H1 (cell line): ENCODE measurements around the gene ARL2. TPM values are rescaled to one million over a fixed set of nuclear protein-coding genes. Genes with fewer than 3 reads are reported as not detected.

Source experiments
- CTCF ChIA-PET: fragments of 300-600 bp; sonication (Branson Sonifier 250); formaldehyde crosslinking; loops from one replicate; lab custom pipeline; 2021; ENCODE audit not compliant: partially characterized antibody; lab: Charles Lee
- POLR2A ChIA-PET: fragments of 300-600 bp; sonication (Branson Sonifier 250); formaldehyde crosslinking; loops from one replicate; lab custom pipeline; 2021; ENCODE audit warnings: inconsistent platforms; ENCODE audit not compliant: partially characterized antibody; lab: Charles Lee
- DNase-seq, 2 experiments: peaks; one replicate each; pipeline versions ENCODE4 v3.0.0 to v3.0.0-alpha.2; 2010 to 2022; ENCODE audit warnings: low spot score in 2 of 2, low read depth in 1 of 2, mixed read lengths in 1 of 2
- FAIRE-seq: peaks from 2 replicates; lab custom pipeline; 2011; peaks lifted over from hg19 to GRCh38; lab: Jason Lieb, UNC
- H2AFZ ChIP-seq: 2 replicates; pipeline ENCODE4 v1.8.1; 2012; ENCODE audit warnings: low read length, inconsistent platforms
- H2AK5ac ChIP-seq: 2 replicates; pipeline ENCODE4 v1.6.1; 2013; ENCODE audit warnings: low read depth, low read length
- H2BK120ac ChIP-seq: replicated peaks from 2 replicates; pipeline ENCODE3; 2013; ENCODE audit warnings: low read depth, low read length, inconsistent platforms
- H2BK12ac ChIP-seq: 2 replicates; pipeline ENCODE4 v1.6.1; 2013; ENCODE audit warnings: low read depth, low read length
- H2BK15ac ChIP-seq: 2 replicates; pipeline ENCODE4 v1.6.1; 2013; ENCODE audit warnings: low read length
- H2BK20ac ChIP-seq: 2 replicates; pipeline ENCODE4 v1.6.1; 2013; ENCODE audit warnings: low read length
- H2BK5ac ChIP-seq: 2 replicates; pipeline ENCODE4 v1.6.1; 2013; ENCODE audit warnings: low read depth, low read length
- H3K14ac ChIP-seq: 2 replicates; pipeline ENCODE4 v1.6.1; 2013; ENCODE audit warnings: inconsistent platforms; ENCODE audit not compliant: insufficient read length
- H3K18ac ChIP-seq: 2 replicates; pipeline ENCODE4 v1.6.1; 2013; ENCODE audit warnings: low read length; ENCODE audit errors: extremely low read depth
- H3K23ac ChIP-seq: 2 replicates; pipeline ENCODE4 v1.6.1; 2013; ENCODE audit warnings: inconsistent platforms; ENCODE audit not compliant: insufficient read length
- H3K23me2 ChIP-seq: 2 replicates; pipeline ENCODE4 v1.6.1; 2013; ENCODE audit warnings: low read depth, low read length
- H3K27ac ChIP-seq: 2 replicates; pipeline ENCODE4 v1.6.1; 2011; ENCODE audit warnings: low read depth, low read length, inconsistent platforms
- H3K27me3 ChIP-seq, 4 experiments: replicated peaks in 1 of 4; 1 replicate in 1 of 4; 2 replicates in 3 of 4; pipeline versions ENCODE4 v1.6.1 to v1.8.1; 2011 to 2013; ENCODE audit warnings: low read length in 3 of 4, mild to moderate bottlenecking in 3 of 4, inconsistent platforms in 2 of 4, mixed read lengths in 2 of 4, moderate library complexity in 1 of 4; ENCODE audit not compliant: control insufficient read depth in 3 of 4, insufficient read depth in 3 of 4; ENCODE audit errors: extremely low read depth in 1 of 4
- H3K36me3 ChIP-seq, 4 experiments: 2 replicates each; pipeline versions ENCODE4 v1.6.1 to v1.8.1; 2011 to 2013; ENCODE audit warnings: mild to moderate bottlenecking in 4 of 4, low read length in 3 of 4, moderate library complexity in 2 of 4, control low read depth in 1 of 4, inconsistent platforms in 1 of 4; ENCODE audit not compliant: insufficient read depth in 4 of 4, control insufficient read depth in 2 of 4
- H3K4ac ChIP-seq: replicated peaks from 2 replicates; pipeline ENCODE3; 2013; ENCODE audit warnings: low read length, low read depth, mixed read lengths, inconsistent platforms; ENCODE audit not compliant: insufficient read length
- H3K4me1 ChIP-seq, 4 experiments: replicated peaks in 1 of 4; 1 replicate in 1 of 4; 2 replicates in 3 of 4; pipeline versions ENCODE4 v1.6.1 to v1.8.1; 2011 to 2013; ENCODE audit warnings: low read length in 3 of 4, inconsistent platforms in 2 of 4, mixed read lengths in 1 of 4; ENCODE audit not compliant: insufficient read depth in 4 of 4, control insufficient read depth in 3 of 4
- H3K4me2 ChIP-seq, 2 experiments: 2 replicates each; pipeline versions ENCODE4 v1.6.1 to v1.8.1; 2011 to 2013; ENCODE audit warnings: low read depth in 2 of 2, low read length in 2 of 2, control low read depth in 1 of 2, inconsistent platforms in 1 of 2, mild to moderate bottlenecking in 1 of 2; ENCODE audit not compliant: insufficient read depth in 1 of 2
- H3K4me3 ChIP-seq, 4 experiments: fragments of 200-600, 300-600 bp in 1 of 4; sonication (generic), shearing (Covaris generic), sonication (Bioruptor Twin) in 1 of 4; 2 replicates each; pipeline versions ENCODE4 v1.5.1 to v1.8.1; 2011 to 2016; ENCODE audit warnings: low read length in 4 of 4, low read depth in 3 of 4, control low read depth in 2 of 4, inconsistent platforms in 2 of 4, mild to moderate bottlenecking in 2 of 4, mixed read lengths in 1 of 4, moderate library complexity in 1 of 4; ENCODE audit not compliant: insufficient read depth in 2 of 4; ENCODE audit errors: extremely low read depth in 1 of 4
- H3K56ac ChIP-seq: replicated peaks from 2 replicates; pipeline ENCODE3; 2013; ENCODE audit warnings: low read depth, mild to moderate bottlenecking, mixed read lengths, low read length, inconsistent platforms; ENCODE audit not compliant: insufficient read length
- H3K79me1 ChIP-seq: 2 replicates; pipeline ENCODE4 v1.6.1; 2013; ENCODE audit warnings: low read depth, low read length, control low read depth
- H3K79me2 ChIP-seq, 2 experiments: 2 replicates each; pipeline versions ENCODE4 v1.6.1 to v1.8.1; 2012 to 2013; ENCODE audit warnings: low read length in 2 of 2, mild to moderate bottlenecking in 2 of 2, inconsistent platforms in 1 of 2; ENCODE audit not compliant: insufficient read depth in 2 of 2, control insufficient read depth in 1 of 2
- H3K9ac ChIP-seq, 4 experiments: replicated peaks in 1 of 4; 1 replicate in 1 of 4; 2 replicates in 3 of 4; pipeline versions ENCODE4 v1.6.1 to v1.8.1; 2011 to 2013; ENCODE audit warnings: low read depth in 3 of 4, low read length in 3 of 4, control low read depth in 2 of 4, mild to moderate bottlenecking in 2 of 4, moderate library complexity in 2 of 4, inconsistent platforms in 1 of 4; ENCODE audit errors: extremely low read depth in 1 of 4
- H3K9me3 ChIP-seq, 2 experiments: 2 replicates each; pipeline versions ENCODE4 v1.6.1 to v1.8.1; 2012 to 2013; ENCODE audit warnings: mild to moderate bottlenecking in 2 of 2, moderate library complexity in 2 of 2, control low read depth in 1 of 2, inconsistent platforms in 1 of 2, low read depth in 1 of 2, low read length in 1 of 2, mixed read lengths in 1 of 2; ENCODE audit not compliant: insufficient read depth in 2 of 2
- H4K20me1 ChIP-seq, 2 experiments: replicated peaks in 1 of 2; 2 replicates each; pipeline versions ENCODE3 to v1.8.1; 2011 to 2013; ENCODE audit warnings: inconsistent platforms in 2 of 2, low read length in 2 of 2, mild to moderate bottlenecking in 1 of 2; ENCODE audit not compliant: insufficient read depth in 2 of 2, control insufficient read depth in 1 of 2
- H4K5ac ChIP-seq: 2 replicates; pipeline ENCODE4 v1.6.1; 2013; ENCODE audit warnings: low read length, low read depth, mixed read lengths, inconsistent platforms; ENCODE audit not compliant: insufficient read length
- H4K8ac ChIP-seq: 2 replicates; pipeline ENCODE4 v1.8.0; 2013; ENCODE audit warnings: mild to moderate bottlenecking, moderate library complexity, low read length, inconsistent platforms; ENCODE audit not compliant: insufficient read depth; ENCODE audit errors: extremely low read depth
- H4K91ac ChIP-seq: replicated peaks from 2 replicates; pipeline ENCODE3; 2013; ENCODE audit warnings: low read length, mixed read lengths, inconsistent platforms; ENCODE audit not compliant: insufficient read length
- POLR2AphosphoS5 ChIP-seq: IDR thresholded peaks from 2 replicates; pipeline ENCODE4 v1.6.1; 2011; ENCODE audit warnings: low read depth, low read length
- RAD21 ChIP-seq, 2 experiments: IDR thresholded peaks in 1 of 2; conservative IDR thresholded peaks in 1 of 2; 2 replicates each; pipeline ENCODE4 v1.6.1; 2011; ENCODE audit warnings: low read depth in 2 of 2, low read length in 2 of 2, improper control_type of control experiment in 1 of 2, inconsistent platforms in 1 of 2, mild to moderate bottlenecking in 1 of 2, moderate library complexity in 1 of 2
- SIN3A ChIP-seq, 2 experiments: IDR thresholded peaks in 1 of 2; conservative IDR thresholded peaks in 1 of 2; 2 replicates each; pipeline ENCODE4 v1.6.1; 2011 to 2012; ENCODE audit warnings: low read length in 2 of 2, improper control_type of control experiment in 1 of 2, low read depth in 1 of 2, mild to moderate bottlenecking in 1 of 2
- TEAD4 ChIP-seq: IDR thresholded peaks from 2 replicates; pipeline ENCODE4 v1.6.1; 2012; ENCODE audit warnings: low read depth, low read length, inconsistent platforms, mixed read lengths
- WGBS, 2 experiments: shearing (Covaris generic) in 1 of 2; methylation state at CpG; one replicate each; pipeline versions ENCODE4 v1.1.6 to v1.1.7; 2013 to 2015; ENCODE audit warnings: low lambda C conversion rate in 2 of 2, mixed read lengths in 2 of 2, inconsistent platforms in 1 of 2, low coverage in 1 of 2, missing lambda C conversion rate in 1 of 2; ENCODE audit not compliant: insufficient replicate concordance in 2 of 2, insufficient coverage in 1 of 2, insufficient read length in 1 of 2; ENCODE audit errors: extremely low coverage in 1 of 2, missing lambda C conversion rate in 1 of 2; 5-methylcytosine and 5-hydroxymethylcytosine counted together
- polyA plus RNA-seq, 7 experiments: library from polyadenylated mRNA; depleted of rRNA in 3 of 7; stranded (reverse) in 5 of 7; unstranded in 2 of 7; fragments of >200 nt in 5 of 7; fragments of 200-250 nt in 2 of 7; gene quantifications; 1 replicate in 5 of 7; 2 replicates in 1 of 7; 4 replicates in 1 of 7; pipeline versions ENCODE4 v1.2.1 to v1.2.3, GENCODE V29; 2011 to 2013; ENCODE audit warnings: missing spikeins in 2 of 7, mixed read lengths in 2 of 7
- total RNA-seq: library from RNA; stranded (reverse); fragmentation: NEBNext Ultra II Directional; extraction: Animal tissue kit (Norgen Biotek cat#: 25700); gene quantifications from 2 replicates; pipeline ENCODE4 v1.2.1, GENCODE V29; 2021
- TF ChIP-seq, protein P1 (sequence below), 3 experiments: IDR thresholded peaks; 1 replicate in 2 of 3; 2 replicates in 1 of 3; pipeline versions ENCODE4 v1.5.1 to v1.6.1; 2011; ENCODE audit warnings: low read length in 3 of 3, mild to moderate bottlenecking in 3 of 3, inconsistent platforms in 2 of 3, low read depth in 1 of 3, moderate library complexity in 1 of 3; ENCODE audit not compliant: insufficient read depth in 1 of 3; ENCODE audit errors: control extremely low read depth in 1 of 3

Gene ARL2
- total and polyA plus RNA-seq, 2 of the 8 experiments (the other 6 are each of a cell fraction or from before 2014, with no cell fraction given) = 186 to 535 TPM

DNA sequence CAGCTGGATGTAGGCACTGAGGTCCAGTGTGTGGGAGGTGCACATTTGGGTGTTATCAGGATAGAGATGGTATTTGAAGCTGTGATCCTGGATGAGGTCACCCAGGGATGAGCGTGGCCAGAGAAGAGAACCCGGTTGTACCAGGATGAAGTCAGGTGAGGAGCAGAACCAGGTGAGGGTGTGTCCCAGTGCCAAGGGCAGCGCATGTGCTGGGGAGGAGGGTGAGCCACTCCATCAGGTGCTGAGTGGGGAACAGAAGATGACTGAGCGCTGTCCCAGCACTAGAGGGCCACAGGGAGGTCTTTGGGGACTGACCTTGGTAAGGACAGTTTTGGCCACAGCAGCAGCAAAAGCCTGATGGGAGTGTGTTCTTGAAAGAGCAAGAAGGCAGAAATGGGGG is 2.7 kb downstream of the ARL2 start:
- Histone ChIP-seq H3K18ac (no peak overlapping the region), H2AK5ac (no peak overlapping the region), H3K27me3 (no peaks in the 10 kb centered on the region), H3K14ac (no peak overlapping the region), H2BK5ac (no peak overlapping the region), H2BK15ac (no peak overlapping the region), H4K5ac (peak overlapping the region; percentile 7), H3K4me1 (peaks cover 0 to 7% (median under 1%) of the 10 kb centered on the region in 4 experiments; a peak in 4 of 7 replicates), H3K4me2 (no peak overlapping the region), H2BK12ac (peak overlapping the region; percentile 12; the same call in 1 of the 2 replicates), H2AFZ (no peak overlapping the region), H3K79me1 (no peaks in the 10 kb centered on the region), H4K8ac (peak overlapping the region; percentile 3; the same call in 1 of the 2 replicates), H3K4ac (no peak overlapping the region), H3K23ac (no peak overlapping the region), H3K36me3 (peaks cover 3 to 26% (median 15%) of the 10 kb centered on the region in 4 experiments; a peak in 6 of 8 replicates), H3K27ac (no peak overlapping the region), H3K23me2 (peaks cover 2% of the 10 kb centered on the region; the same call in 1 of the 2 replicates), H2BK20ac (no peak overlapping the region), H3K9me3 (no peaks in the 10 kb centered on the region), H3K79me2 (peaks cover 0 to 10% of the 10 kb centered on the region in 2 experiments; a peak in 1 of 4 replicates), H3K9ac (no peak overlapping the region), H3K56ac (no peak overlapping the region), H4K20me1 (peaks cover 3 to 6% of the 10 kb centered on the region in 2 experiments), H4K91ac (no peak overlapping the region), H3K4me3 (no peak overlapping the region), H2BK120ac (no peak overlapping the region)
- CTCF ChIA-PET = interaction anchor here (0.8 to 2.0 kb wide), 8 partner anchors 13 to 171 kb away, joined by 3 to 4 read pairs (median 3); partner anchors contain the start of gene BATF2
- WGBS, 2 experiments = 92% methylated on average over 4 of the region's 4 CpGs; no CpG with 5 or more reads in 1 of the 2 experiments
- DNase-seq (no peak), FAIRE-seq (no peak)
- POLR2A ChIA-PET = interaction anchor here (1.2 to 1.5 kb wide), 2 partner anchors 66 to 141 kb away, joined by 3 to 4 read pairs; no protein-coding TSS in a partner anchor
- TF ChIP-seq RAD21 (IDR thresholded peaks at IDR 0.05 in 1 of 2, conservative IDR thresholded peaks at IDR 0.05 in 1 of 2; ENCODE audit: low read depth in 2 of 2, low read length in 2 of 2) = peak; percentile 3 to 31; a peak in 2 of 4 replicates
- TF ChIP-seq, protein P1, sequence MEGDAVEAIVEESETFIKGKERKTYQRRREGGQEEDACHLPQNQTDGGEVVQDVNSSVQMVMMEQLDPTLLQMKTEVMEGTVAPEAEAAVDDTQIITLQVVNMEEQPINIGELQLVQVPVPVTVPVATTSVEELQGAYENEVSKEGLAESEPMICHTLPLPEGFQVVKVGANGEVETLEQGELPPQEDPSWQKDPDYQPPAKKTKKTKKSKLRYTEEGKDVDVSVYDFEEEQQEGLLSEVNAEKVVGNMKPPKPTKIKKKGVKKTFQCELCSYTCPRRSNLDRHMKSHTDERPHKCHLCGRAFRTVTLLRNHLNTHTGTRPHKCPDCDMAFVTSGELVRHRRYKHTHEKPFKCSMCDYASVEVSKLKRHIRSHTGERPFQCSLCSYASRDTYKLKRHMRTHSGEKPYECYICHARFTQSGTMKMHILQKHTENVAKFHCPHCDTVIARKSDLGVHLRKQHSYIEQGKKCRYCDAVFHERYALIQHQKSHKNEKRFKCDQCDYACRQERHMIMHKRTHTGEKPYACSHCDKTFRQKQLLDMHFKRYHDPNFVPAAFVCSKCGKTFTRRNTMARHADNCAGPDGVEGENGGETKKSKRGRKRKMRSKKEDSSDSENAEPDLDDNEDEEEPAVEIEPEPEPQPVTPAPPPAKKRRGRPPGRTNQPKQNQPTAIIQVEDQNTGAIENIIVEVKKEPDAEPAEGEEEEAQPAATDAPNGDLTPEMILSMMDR (IDR thresholded peaks at IDR 0.05; ENCODE audit: control extremely low read depth in 1 of 3, insufficient read depth in 1 of 3, low read depth in 1 of 3, low read length in 3 of 3) = peak; percentile 34 to 48 (median 35); a peak in 3 of 4 replicates
- no peak for TF ChIP-seq SIN3A (conservative IDR thresholded peaks at IDR 0.05 in 1 of 2, IDR thresholded peaks at IDR 0.05 in 1 of 2; ENCODE audit: low read depth in 1 of 2, low read length in 2 of 2)
- no peak for TF ChIP-seq TEAD4
- TF ChIP-seq POLR2AphosphoS5 = no peak
